HUES6 (cell line): Measurements from ENCODE around the gene ACVR1.
A peak's percentile ranks its signal among the peaks of the same experiment; 100 is the strongest.

Experiments
- H3K27ac ChIP-seq: 2 replicates; pipeline ENCODE4 v1.7.0; 2013; ENCODE audit warnings: low read depth, mild to moderate bottlenecking, low read length, inconsistent platforms
- H3K27me3 ChIP-seq: 2 replicates; pipeline ENCODE4 v1.6.1; 2013; ENCODE audit warnings: low read length; ENCODE audit not compliant: control insufficient read depth, insufficient read depth
- H3K36me3 ChIP-seq: 2 replicates; pipeline ENCODE4 v1.6.1; 2013; ENCODE audit warnings: low read length; ENCODE audit not compliant: control insufficient read depth, insufficient read depth
- H3K4me1 ChIP-seq: 2 replicates; pipeline ENCODE4 v1.6.1; 2013; ENCODE audit warnings: low read length; ENCODE audit not compliant: control insufficient read depth, insufficient read depth
- H3K4me3 ChIP-seq: 2 replicates; pipeline ENCODE4 v1.5.1; 2013; ENCODE audit warnings: low read depth, low read length
- H3K9ac ChIP-seq: one replicate; pipeline ENCODE4 v1.6.1; 2013; ENCODE audit warnings: mild to moderate bottlenecking, low read length
- H3K9me3 ChIP-seq: 2 replicates; pipeline ENCODE4 v1.6.1; 2013; ENCODE audit warnings: low read depth, low read length; ENCODE audit not compliant: control insufficient read depth, insufficient read depth

The ACVR1 gene

GRCh38 chr2:157790780-157791179 lies 85.3 kb downstream of the ACVR1 start:
- no peak overlapping the region for H3K4me3 ChIP-seq
- no peak overlapping the region for H3K27ac ChIP-seq
- no peak overlapping the region for H3K9ac ChIP-seq
- H3K36me3 ChIP-seq, result 0 out of 2 replicates have a peak, but pooled peaks cover 2% of the 10 kb centered on the region
- no peaks in the 10 kb centered on the region for H3K27me3 ChIP-seq
- peaks cover 36% of the 10 kb centered on the region for H3K4me1 ChIP-seq
- H3K9me3 ChIP-seq, result no peaks in the 10 kb centered on the region

- no peaks in the 10 kb centered on the region for H3K9me3 ChIP-seq
- H3K36me3 ChIP-seq, result 0 out of 2 replicates have a peak, but pooled peaks cover 2% of the 10 kb centered on the region
- no peak overlapping the region for H3K27ac ChIP-seq
- peaks cover 42% of the 10 kb centered on the region for H3K4me1 ChIP-seq
- H3K9ac ChIP-seq, result no peak overlapping the region
- H3K4me3 ChIP-seq, result no peak overlapping the region
- H3K27me3 ChIP-seq, result no peaks in the 10 kb centered on the region
Observed at GRCh38 chr2:157789933-157790511, 86.1 kb downstream of the ACVR1 start.

- Histone ChIP-seq H3K9me3 (no peaks in the 10 kb centered on the region), H3K27ac (no peak overlapping the region), H3K4me3 (no peak overlapping the region)
Observed at GRCh38 chr2:157789256-157789655, 86.9 kb downstream of the ACVR1 start.

GRCh38 chr2:157788201-157788600 lies 87.9 kb downstream of the ACVR1 start:
- Histone ChIP-seq H3K27me3 (no peaks in the 10 kb centered on the region), H3K36me3 (no peaks in the 10 kb centered on the region), H3K4me3 (no peak overlapping the region), H3K4me1 (peaks cover 54% of the 10 kb centered on the region), H3K27ac (no peak overlapping the region), H3K9ac (no peak overlapping the region), H3K9me3 (no peaks in the 10 kb centered on the region)

More at GRCh38 chr2:157789256-157789655, 86.9 kb downstream of the ACVR1 start:
- 0 out of 2 replicates have a peak, but pooled peaks cover 2% of the 10 kb centered on the region for H3K36me3 ChIP-seq
- peaks cover 50% of the 10 kb centered on the region for H3K4me1 ChIP-seq
- H3K9ac ChIP-seq, result no peak overlapping the region
- no peaks in the 10 kb centered on the region for H3K27me3 ChIP-seq

GRCh38 chr2:157787364-157787938 lies 88.7 kb downstream of the ACVR1 start:
- H3K36me3 ChIP-seq, result no peaks in the 10 kb centered on the region
- H3K4me1 ChIP-seq, result peaks cover 54% of the 10 kb centered on the region
- no peak overlapping the region for H3K4me3 ChIP-seq
- 0 out of 2 replicates have a peak overlapping the region, but pooled peaks have one; percentile 26 for H3K27ac ChIP-seq
- H3K27me3 ChIP-seq, result no peaks in the 10 kb centered on the region
- H3K9ac ChIP-seq, result no peak overlapping the region
- H3K9me3 ChIP-seq, result no peaks in the 10 kb centered on the region

GRCh38 chr2:157786663-157787363 lies 89.3 kb downstream of the ACVR1 start:
- Histone ChIP-seq H3K4me1 (peaks cover 54% of the 10 kb centered on the region), H3K27me3 (no peaks in the 10 kb centered on the region), H3K27ac (0 out of 2 replicates have a peak overlapping the region, but pooled peaks have one; percentile 26), H3K9ac (no peak overlapping the region), H3K4me3 (no peak overlapping the region), H3K9me3 (no peaks in the 10 kb centered on the region), H3K36me3 (no peaks in the 10 kb centered on the region)

- no peaks in the 10 kb centered on the region for H3K36me3 ChIP-seq
- no peaks in the 10 kb centered on the region for H3K9me3 ChIP-seq
- no peak overlapping the region for H3K9ac ChIP-seq
- H3K27ac ChIP-seq, result no peak overlapping the region
- H3K27me3 ChIP-seq, result no peaks in the 10 kb centered on the region
- no peak overlapping the region for H3K4me3 ChIP-seq
- peaks cover 54% of the 10 kb centered on the region for H3K4me1 ChIP-seq
Observed at GRCh38 chr2:157785866-157786662, 90.1 kb downstream of the ACVR1 start.

- Histone ChIP-seq H3K4me3 (no peak overlapping the region), H3K27ac (no peak overlapping the region), H3K27me3 (no peaks in the 10 kb centered on the region), H3K9me3 (no peaks in the 10 kb centered on the region), H3K36me3 (peaks cover 2% of the 10 kb centered on the region), H3K9ac (no peak overlapping the region), H3K4me1 (peaks cover 45% of the 10 kb centered on the region)
Observed at GRCh38 chr2:157785200-157785599, 90.9 kb downstream of the ACVR1 start.

GRCh38 chr2:157784823-157785175 lies 91.3 kb downstream of the ACVR1 start:
- Histone ChIP-seq H3K27ac (no peak overlapping the region), H3K9ac (no peak overlapping the region), H3K9me3 (no peaks in the 10 kb centered on the region), H3K4me3 (no peak overlapping the region), H3K36me3 (peaks cover 6% of the 10 kb centered on the region), H3K27me3 (no peaks in the 10 kb centered on the region), H3K4me1 (peaks cover 43% of the 10 kb centered on the region)

- H3K27me3 ChIP-seq, result no peaks in the 10 kb centered on the region
- no peak overlapping the region for H3K4me3 ChIP-seq
- no peaks in the 10 kb centered on the region for H3K9me3 ChIP-seq
- no peak overlapping the region for H3K27ac ChIP-seq
- peaks cover 43% of the 10 kb centered on the region for H3K4me1 ChIP-seq
- no peak overlapping the region for H3K9ac ChIP-seq
- H3K36me3 ChIP-seq, result peaks cover 7% of the 10 kb centered on the region
Observed at GRCh38 chr2:157784169-157784822, 91.8 kb downstream of the ACVR1 start.
